Hepatic stellate cell (primary cell): Measurements from ENCODE around the gene PHLPP1.

Experiments used
- DNase-seq: peaks from one replicate; pipeline ENCODE4 v3.0.0; 2011; ENCODE audit warnings: low spot score

PHLPP1 gene

GRCh38 chr18:62744076-62744968 lies 29.0 kb downstream of the PHLPP1 start:
- peak; percentile 8 for DNase-seq

DNA sequence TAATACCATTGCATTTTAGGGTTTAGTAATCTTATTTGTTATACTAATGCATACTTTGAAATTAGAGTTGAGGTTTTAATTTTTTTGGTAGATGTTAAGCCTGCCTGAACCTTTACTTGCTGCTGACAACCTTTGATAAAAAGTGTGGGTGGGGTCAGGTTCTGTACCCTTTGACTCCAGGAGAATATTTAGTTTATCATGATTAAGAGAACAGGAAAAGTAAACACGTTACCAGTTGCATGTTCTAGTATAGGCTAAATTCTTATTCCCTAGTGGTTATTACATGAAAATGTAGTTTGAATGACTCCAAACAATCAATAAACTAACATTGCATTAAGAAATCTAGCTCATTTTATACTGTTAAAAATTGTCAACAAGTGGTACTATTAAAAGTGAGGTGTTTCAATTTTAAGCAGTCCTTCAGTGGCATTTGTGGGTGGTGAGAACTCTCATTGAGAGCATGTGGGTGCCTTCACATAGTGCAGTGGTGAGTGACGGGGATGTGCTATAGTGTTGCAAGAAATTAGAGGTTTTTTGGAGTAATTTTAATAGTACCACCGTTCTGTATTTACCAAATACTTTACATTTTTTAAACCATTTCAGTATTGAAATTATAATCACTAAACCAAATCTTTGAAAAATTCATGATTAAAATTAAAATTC lies 29.9 kb downstream of the PHLPP1 start:
- no peak for DNase-seq

GRCh38 chr18:62749389-62749788 lies 34.0 kb downstream of the PHLPP1 start:
- no peak for DNase-seq

DNA sequence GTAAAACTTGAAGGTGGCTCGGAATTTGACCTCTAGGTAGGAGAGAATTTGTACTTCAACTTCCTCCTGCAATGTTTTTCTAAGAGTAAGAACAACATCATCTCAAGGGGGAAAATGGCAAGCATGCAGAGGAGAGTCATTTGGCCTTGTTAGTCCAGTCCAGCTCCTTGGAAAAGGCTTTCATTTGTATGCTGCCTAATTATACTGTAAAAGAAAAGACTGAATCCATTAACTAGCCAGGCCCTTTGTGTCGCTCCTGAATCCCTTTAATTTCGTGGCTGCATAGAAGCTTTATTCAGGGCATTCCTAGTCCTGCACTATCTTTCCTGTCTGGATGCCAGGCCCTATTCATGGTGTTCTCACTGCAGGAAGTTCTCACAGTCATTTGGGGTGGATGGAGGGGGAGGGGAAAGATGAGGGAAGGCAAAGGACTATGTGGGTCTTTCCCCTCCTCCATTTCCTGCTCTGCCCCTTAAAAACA lies 36.0 kb downstream of the PHLPP1 start:
- peak; percentile 12 for DNase-seq

GRCh38 chr18:62751977-62752376 lies 36.6 kb downstream of the PHLPP1 start:
- no peak for DNase-seq

GRCh38 chr18:62754026-62754425 lies 38.7 kb downstream of the PHLPP1 start:
- DNase-seq, result no peak

DNA sequence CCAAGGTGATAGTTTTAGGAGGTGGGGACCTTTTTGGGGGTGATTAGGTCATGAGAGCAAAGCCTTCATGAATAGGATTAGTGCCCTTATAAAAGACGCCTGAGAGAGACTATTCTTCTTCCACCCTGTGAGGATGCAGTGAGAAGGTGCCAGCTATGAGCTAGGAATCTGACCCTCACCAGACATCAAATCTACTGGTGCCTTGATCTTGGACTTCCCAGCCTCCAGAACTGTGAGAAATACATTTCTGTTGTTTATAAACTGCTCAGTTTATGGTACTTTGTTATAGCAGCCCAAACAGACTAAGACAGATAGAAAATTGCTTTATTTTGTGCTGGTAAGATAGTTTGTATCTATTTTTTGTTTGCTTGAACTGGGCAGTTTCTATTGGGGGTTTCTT lies 40.1 kb downstream of the PHLPP1 start:
- DNase-seq, result no peak

DNA sequence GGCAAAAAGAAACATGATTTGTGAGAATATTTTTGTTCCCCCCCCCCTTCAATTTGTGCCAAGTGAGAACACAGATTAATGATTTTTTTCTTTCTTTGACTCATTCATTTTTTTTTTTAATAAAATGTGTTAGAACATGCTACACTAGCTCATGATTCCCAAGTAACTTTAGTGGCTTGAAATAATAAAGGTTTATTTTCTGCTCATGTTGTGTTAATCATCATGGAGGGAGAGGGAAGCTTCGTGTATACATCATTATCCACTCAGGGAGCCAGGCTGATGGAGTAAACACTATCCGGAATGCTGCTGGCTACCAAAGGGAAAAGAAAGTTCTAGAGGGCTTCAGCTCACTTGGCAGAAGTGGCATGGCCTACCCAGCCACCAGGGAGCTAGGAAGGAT lies 40.6 kb downstream of the PHLPP1 start:
- no peak for DNase-seq

- no peak for DNase-seq
These were observed 42.2 kb downstream of the PHLPP1 start for GRCh38 chr18:62757399-62758010.

GRCh38 chr18:62758591-62758990 lies 43.2 kb downstream of the PHLPP1 start:
- DNase-seq, result no peak

DNA sequence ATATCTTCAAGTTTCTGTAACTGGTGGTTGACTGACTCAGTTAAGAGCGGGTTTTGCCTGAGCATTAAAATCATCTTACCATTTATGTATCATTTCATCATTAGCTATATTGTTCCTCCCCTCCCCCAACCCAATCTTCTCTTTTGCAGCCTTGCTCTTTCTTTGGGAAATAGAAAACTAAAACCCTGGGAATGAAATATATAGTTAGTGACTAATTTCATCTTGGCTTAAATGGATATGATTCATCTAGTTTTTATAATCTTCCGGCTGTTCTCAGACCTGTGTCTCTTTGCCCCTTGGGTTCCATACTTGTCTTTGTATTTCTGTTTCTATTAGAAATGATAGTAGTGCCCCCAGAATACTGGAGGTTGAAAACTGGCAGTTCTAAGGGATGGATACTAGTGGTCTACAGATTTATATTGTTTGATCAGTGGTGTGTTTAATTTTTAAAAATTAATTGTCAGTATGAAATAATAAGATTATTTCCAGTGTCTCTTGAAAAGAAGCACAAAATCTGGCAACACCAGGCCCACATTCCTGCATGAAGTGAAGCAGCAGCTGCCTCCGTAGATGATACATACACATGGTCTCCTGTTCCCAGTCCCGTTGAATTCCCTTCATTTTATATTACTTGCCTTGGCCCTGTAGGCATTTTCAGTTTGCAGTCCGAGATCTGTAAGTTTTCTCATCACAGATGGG lies 44.5 kb downstream of the PHLPP1 start:
- DNase-seq, result peak; percentile 14

DNA sequence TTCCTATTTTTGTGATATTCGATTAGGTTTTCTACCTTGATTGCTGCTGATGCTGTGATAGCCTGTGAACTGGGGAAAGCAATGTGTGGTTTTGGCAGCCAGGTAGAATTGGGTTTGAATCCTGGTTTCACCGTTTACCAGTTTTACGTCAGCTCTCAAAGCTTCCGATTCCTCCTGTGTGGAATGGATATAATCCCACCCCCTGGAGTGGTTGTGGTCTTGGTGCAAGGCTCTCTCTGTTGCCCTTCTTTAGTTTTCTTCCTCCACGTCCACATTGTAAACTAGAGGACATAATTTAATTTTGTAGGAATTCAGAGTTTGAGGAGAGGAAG lies 45.0 kb downstream of the PHLPP1 start:
- DNase-seq, result no peak

GRCh38 chr18:62763101-62763521 lies 47.8 kb downstream of the PHLPP1 start:
- DNase-seq, result no peak

- no peak for DNase-seq
These were observed 50.9 kb downstream of the PHLPP1 start for GRCh38 chr18:62766266-62766665.

- DNase-seq, result no peak
These were observed 52.0 kb downstream of the PHLPP1 start for GRCh38 chr18:62767321-62767720.

GRCh38 chr18:62767836-62768557 lies 52.7 kb downstream of the PHLPP1 start:
- DNase-seq, result no peak

DNA sequence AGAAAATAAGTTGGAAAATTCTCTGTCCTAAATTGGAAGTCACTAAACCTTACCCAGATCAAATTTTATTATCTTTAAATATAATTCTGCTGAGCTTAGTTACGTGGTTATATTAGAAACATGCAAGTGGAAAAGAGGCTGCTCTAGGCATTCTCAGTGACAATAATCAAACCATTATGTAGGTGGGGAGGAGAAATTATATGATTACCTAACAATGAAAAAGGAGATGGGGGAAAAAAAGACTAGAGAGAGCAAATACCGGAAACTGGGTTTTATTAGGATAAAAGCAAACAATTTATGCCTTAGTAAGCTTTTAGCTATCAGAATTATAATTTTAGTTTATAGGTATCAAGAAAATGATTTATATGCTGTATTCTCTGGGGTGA lies 53.2 kb downstream of the PHLPP1 start:
- DNase-seq, result no peak

GRCh38 chr18:62769216-62769615 lies 53.9 kb downstream of the PHLPP1 start:
- no peak for DNase-seq

DNA sequence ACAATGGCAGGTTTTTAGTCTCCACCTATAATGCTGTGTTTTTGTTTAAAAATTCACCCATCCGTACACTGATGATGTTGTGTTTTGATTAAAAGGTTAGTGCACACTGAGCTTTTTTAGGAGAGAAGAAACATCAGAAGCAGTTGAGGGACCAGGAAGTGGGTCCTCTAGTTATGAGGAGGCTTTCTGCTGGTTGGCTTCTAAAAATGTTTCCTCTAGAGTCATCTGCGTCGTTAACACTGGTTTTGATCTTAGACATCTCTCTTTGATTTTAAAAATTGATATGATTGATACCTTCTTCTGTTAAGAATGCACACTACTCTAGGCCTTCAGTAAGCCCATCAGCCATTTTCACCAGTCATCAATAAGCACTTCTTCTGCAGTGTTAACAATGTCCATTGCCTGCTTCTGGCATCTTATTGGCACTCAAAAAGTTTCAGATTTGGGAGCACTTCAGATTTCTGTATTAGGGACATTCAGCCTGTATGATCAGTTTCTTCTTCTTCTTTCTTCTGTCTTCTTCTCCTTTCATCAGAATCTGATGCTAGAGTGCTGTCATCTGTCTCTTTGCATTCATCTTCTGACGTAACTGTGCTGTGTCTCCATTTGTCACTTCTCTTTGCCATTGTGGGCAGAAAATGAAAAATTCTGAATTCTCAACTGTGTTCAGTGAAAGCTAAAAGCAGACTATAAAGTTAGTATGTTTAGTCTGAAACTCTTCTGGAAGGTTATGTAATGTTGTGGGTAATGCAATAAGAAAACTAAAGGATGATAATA lies 56.3 kb downstream of the PHLPP1 start:
- DNase-seq, result no peak

GRCh38 chr18:62772860-62773584 lies 57.7 kb downstream of the PHLPP1 start:
- DNase-seq, result no peak
